Measurements from ENCODE around the gene MARCHF10. TPM values are rescaled to one million over a fixed set of nuclear protein-coding genes. Genes with fewer than 3 reads are reported as not detected.

The MARCHF10 gene
- total RNA-seq, 1 donor from 2014 or later = not detected

DNA sequence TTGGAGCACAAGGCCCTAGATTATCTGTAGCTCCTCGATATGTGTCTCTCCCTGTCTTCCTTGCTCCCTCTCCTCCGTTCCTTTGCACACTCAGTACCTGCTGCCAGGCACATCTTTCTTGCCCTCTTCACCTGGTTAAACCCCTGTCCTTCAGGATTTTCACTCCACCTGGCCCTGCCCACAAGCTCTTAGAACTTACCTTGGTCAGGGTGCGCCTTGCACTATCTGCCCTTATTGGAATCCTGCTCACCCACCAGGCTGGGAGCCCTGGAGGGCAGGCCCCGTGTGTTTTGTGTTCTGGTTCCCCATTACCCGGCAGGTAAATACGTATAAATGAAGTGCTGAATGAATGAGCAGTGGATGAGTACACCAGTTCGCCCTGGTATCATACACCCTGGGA is 54.6 kb downstream of the MARCHF10 start:
- ATAC-seq = no peak

DNA sequence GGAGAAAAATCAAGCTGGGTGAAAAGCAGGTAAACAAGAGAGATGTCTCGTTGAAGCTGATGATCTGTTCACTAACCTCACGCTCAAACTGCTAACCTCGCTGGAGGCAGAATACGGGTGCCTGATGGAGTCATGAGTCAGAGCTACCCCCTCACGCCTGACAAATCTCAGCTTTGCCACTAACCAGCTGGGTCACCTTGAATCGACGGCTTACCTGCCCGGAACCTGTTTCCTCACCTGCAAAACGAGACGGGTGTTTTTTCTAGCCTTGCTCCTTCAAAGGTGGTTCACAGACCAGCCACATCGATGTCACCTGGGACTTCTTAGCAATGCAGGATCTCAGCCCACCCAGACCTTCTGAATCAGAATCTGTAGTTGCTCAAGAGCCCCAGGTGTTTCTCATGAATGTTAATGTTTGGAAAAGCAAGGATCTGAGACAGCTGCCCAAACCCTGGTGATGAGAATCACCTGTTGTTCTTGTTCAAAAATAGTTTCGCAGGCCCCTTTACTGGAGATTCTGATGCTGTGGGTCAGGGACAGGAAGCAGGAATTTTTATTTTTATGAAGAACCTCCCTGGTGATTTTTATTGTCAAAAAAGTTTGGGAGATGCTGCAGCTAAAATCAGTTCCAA is 56.9 kb downstream of the MARCHF10 start:
- ATAC-seq = peak; percentile 54

GRCh38 chr17:62750631-62751051 is 57.5 kb downstream of the MARCHF10 start:
- no peak for ATAC-seq

GRCh38 chr17:62749926-62750325 is 58.2 kb downstream of the MARCHF10 start:
- ATAC-seq = peak; percentile 23

GRCh38 chr17:62746941-62747340 is 61.2 kb downstream of the MARCHF10 start:
- no peak for ATAC-seq

GRCh38 chr17:62745806-62746205 is 62.3 kb downstream of the MARCHF10 start:
- ATAC-seq = no peak

GRCh38 chr17:62744259-62744658 is 63.9 kb downstream of the MARCHF10 start:
- ATAC-seq = no peak

DNA sequence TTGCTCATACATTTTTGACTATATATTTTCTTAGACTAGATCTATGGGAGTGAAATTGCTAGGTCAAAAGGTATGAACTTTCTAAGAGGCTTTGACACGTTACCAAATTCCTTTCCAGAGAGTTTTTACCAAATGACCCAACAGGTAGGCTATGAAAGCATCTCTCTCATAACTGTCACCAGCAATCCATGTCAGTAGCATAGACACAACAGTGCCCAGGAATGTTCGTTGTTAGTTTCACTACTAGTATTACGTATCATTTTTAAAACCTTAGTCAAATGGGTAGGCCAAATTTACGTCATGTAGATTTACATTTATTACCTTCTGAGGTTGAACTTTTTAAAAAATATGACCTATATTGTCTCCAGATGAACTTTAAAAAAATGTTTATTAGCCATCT is 66.8 kb downstream of the MARCHF10 start:
- no peak for ATAC-seq

- no peak for ATAC-seq
Measured at GRCh38 chr17:62739645-62740388, 68.3 kb downstream of the MARCHF10 start.

DNA sequence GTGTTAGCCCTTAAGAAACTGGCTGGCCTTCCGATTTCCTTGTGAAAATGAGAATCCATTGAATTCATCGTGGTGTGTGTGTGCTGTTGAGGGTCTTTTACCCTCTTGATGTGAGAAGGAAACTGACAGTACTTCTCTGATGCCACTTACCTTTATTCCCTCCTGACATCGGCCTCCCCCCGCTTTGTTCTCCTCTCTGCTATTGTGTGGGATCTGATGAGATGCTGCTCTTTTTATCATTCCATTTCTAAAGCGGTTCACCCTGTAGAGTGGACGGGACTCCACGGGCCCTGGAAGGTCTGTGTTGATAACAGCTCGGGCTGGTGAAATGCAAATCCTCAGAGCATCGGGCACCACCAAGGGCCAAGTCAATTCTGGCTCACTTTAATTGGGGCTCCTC is 69.8 kb downstream of the MARCHF10 start:
- ATAC-seq = no peak

- ATAC-seq = peak; percentile 31
Measured at GRCh38 chr17:62737513-62737912, 70.6 kb downstream of the MARCHF10 start.

- no peak for ATAC-seq
Measured at GRCh38 chr17:62735044-62735651, 73.0 kb downstream of the MARCHF10 start.

GRCh38 chr17:62732125-62732524 is 76.0 kb downstream of the MARCHF10 start:
- ATAC-seq = peak; percentile 65

GRCh38 chr17:62727916-62728672 is 80.0 kb downstream of the MARCHF10 start:
- ATAC-seq = no peak

- peak; percentile 33 for ATAC-seq
Measured at GRCh38 chr17:62725791-62726249, 82.3 kb downstream of the MARCHF10 start.

DNA sequence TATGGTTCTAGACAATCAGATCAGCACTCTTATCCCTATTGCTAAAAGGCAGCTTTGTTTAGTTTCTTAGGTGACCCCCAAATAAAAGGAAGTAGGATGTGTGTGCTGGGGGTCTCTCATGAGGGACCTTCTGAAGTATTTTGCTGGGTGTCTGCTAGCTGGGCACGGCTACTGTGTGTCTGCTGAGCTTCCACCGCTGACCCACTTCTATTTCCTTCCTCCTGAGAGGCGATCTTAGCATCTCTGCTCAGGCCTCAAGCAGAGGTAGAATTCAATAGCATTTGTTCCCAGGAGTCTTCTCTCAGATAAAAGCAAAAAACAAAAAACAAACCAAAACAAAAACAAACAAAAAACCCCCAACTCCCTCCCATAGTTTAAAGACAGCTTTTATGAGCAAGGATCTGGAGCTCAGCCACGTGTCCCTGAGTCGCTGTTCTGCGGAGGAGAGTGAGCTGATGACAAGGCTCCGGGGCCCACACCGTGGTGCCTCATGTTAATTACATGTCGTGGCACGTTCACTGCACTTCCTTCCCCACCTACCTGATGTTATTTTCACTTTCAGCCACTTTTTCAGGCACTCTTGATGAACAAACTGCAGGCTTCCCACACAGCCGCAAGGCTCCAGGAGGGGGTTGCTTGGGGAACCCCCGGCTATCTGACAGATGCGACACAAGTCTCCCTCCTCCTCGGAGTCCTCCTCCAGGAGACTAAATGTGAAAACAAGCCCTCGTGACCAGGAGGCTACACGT is 83.5 kb downstream of the MARCHF10 start:
- peak; percentile 92 for ATAC-seq

DNA sequence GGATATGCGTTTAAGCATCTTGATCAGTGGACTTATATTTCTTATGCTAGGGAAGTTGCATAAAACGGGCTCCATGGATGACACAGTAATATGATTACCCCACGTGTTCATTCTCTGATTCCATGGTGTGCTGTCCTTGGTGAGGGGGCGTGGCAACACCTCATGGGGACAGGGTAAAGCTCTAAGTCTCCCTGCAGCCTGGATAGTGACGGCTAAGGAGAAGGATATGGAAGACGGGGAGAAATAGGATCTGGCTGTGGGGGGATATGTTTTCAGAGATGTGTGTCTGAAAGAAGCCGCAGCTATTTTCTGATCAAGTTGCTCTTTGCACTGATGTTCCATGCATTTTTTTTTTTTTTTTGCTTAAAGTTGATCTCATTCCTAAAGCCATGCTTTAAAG is 84.3 kb downstream of the MARCHF10 start:
- ATAC-seq = no peak

- no peak for ATAC-seq
Measured at GRCh38 chr17:62722625-62723024, 85.5 kb downstream of the MARCHF10 start.

GRCh38 chr17:62720126-62720850 is 87.8 kb downstream of the MARCHF10 start:
- ATAC-seq = no peak

DNA sequence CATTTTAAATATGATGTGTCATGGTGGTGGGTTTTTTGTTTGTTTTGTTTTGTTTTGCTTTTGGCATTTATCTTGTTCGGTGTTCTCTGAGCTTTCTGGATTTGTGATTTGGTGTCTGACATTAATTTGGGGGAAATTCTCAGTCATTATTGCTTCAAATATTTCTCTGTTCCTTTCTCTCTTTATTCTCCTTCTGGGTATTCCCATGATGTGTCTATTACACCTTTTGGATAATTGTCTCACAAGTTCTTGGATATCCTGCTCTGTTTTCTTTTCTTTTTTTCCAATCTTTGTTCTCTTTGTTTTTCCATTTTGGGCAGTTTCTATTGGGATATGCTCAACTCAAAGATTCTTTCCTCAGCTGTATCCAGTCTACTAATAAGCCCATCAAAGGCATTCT is 88.5 kb downstream of the MARCHF10 start:
- ATAC-seq = no peak

DNA sequence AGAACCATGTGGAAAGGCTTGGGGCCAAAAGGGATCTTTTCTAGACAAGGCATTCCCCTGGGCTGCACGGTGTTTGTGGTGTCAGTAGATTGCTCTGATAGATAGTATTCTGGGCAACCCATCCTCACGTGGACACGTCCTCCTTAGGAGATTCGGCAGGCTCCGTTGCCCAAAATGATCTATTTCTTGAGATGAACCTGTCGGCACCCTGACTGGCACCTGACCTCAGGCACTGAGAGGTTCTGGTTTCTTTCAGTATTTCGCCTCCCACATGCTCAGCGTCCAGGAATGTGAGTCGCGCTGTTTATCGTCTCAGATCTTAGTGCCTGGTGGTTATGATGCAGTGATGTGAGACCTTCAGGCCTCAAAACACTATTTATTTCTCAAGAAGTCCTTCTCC is 89.7 kb downstream of the MARCHF10 start:
- ATAC-seq = no peak

- no peak for ATAC-seq
Measured at GRCh38 chr17:62717889-62718288, 90.2 kb downstream of the MARCHF10 start.

Data from esophagus mucosa (tissue), 1 donor.